GM21825 (cell line): ENCODE data around the gene BHLHE23.

ENCODE experiments used
- ATAC-seq: cut with Tn5 transposase; IDR thresholded peaks from one replicate; pipeline ENCODE4 v1.9.1; 2021; ENCODE audit warnings: mild to moderate bottlenecking, moderate library complexity; ENCODE audit not compliant: unreplicated experiment

Gene BHLHE23

DNA sequence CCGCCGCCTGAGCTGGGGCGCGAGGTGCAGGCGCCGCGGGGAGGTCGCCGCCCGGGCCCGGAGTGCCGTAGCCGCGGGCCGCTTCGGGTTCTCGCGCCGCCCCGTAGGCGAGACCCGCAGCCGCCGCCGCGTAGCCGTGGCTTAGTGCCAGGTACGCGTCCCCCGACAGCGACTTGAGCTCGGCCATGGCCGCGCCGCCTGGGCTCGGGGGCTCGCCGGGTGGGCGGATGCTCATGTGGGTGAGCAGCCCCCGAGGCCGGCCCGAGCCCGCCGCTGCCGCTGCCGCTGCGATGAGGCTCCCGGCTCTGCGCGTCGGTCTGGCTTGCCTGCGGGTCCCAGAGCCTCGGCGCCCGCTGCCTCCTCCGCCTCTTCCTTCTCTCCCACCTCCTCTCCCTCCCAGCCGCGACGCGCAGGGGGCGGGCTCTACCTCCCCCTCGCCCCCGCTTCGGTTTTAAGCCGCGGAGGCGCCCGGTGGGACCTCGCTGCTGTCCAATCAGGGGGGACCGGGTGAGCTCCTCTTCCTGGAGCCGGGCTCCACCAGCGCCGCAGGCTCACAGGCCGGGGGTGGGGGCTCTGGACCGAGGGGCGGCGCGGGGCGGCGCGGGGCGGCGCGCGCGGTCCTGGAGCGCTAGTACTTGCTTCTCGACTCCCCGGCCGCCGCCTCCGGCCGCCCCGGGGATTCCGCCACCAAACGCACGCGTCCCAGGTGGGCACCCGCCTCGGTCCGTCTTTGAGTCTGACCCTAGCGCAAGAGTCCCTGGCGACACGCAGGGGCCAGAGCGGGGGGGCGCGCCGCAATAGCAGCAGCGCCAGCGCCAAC, at the start of gene BHLHE23:
BHLHE23 (minus strand) TSS at position 425 of the 820 bp plus-strand sequence; CDS start at position 235, 190 bp downstream.
- no peak for ATAC-seq

DNA sequence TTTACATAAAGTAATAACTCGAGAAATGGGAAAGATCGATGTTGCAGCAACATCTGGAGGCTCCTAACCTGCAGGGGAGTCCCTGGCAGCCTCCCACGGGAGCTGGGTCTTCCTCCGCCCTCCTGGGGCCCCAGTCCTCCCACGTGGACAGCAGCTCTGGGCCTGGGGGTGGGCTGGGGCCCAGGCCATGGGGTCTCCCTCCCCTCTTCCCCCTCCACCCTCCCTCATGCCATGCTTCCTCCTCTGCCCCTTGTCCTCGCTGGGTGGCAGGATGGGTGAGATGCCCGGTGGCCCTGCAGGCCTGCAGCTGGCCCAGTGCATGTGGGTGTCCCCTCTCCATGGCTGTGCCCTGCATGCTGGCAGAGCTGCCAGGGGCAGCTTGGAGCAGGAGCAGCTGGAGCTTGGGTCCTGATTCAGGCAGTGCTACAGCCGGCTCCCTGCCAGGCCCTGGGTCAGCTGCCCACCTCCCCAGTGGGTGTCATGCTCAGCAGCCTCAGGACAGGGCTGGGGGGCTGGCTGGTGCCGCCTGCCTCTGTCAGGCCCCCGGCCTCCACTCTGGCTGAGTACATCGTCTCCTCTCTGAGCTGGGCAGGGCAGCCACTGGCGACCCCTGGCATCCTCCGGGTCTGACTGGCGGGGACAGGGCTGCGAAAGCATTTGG, 48.9 kb upstream of the BHLHE23 start:
- no peak for ATAC-seq

DNA sequence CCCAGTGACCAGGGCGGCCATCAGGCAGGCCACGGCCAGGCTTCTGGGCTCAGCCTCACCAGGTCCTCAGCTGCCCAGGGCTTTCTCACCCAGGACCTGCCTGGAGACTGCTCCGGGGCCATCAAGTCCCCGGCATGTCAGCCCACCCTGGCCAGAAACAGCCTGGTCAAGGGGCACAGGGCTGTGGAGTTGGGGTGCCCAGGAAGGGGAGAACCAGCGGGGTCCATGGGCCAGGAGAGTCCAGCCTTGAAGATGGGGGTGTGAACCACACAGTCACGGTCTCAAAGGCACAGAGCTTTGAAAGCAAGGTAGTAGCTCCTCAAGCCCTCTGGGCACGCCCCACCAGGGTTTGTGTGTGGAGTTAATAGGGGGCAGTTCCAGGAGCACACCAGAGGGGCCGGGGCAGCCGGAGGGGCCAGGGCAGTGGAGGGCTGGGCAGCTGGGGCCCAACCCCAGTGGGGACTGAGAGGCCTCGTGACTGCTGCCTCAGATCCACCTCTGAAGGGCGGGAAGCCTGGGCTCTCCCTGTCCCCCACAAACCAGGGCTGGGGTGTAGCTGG, 48.0 kb upstream of the BHLHE23 start:
- no peak for ATAC-seq

DNA sequence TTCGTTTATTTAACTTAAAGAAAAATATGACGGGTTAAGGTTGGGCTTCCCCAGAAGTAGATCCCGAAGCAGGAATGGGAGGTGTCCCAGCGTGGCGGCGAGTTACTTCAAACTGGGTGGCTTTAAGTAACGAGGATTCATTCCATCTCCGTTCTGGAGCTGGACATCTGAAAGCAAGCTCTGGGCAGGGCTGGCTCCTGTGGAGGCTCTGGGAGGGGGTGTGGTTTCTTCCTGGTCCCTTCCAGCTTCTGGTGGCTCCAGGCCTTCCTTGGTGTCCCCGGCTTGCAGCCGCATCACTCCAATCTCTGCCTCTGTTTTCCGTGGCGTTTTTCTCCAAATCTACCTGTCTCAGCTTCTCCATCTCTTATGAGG, 47.3 kb upstream of the BHLHE23 start:
- ATAC-seq = no peak

DNA sequence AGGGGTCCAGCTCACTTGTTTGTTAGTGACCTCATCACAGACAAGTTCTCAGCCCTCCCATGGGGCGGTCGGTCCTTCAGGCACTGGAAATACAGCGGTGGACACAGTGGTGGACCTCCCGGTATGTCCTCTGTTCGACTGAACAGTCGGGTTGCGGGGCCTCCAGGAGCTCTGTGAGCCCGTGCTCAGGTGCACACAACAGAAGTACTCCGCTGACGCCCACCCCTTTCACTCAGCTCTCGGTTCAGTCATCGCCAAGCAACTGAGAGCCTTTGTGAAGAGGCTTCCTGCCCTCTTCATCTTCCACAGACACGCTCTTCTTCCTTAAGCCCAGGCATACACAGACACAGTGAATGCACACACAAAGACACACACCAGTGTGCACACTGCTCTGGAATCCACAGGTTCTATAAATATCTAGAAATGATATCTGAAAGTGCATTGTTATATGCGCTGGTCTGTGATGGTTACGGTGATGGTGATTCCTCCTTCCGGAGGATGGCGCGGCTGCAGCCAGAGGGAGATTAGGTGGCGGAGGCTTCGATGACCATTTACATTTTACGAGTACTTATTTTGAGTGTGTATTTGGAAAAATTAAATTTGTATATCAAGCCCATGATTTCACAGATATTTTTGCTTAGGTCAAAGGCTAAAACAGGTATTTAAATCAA, 46.8 kb upstream of the BHLHE23 start:
- ATAC-seq = no peak

DNA sequence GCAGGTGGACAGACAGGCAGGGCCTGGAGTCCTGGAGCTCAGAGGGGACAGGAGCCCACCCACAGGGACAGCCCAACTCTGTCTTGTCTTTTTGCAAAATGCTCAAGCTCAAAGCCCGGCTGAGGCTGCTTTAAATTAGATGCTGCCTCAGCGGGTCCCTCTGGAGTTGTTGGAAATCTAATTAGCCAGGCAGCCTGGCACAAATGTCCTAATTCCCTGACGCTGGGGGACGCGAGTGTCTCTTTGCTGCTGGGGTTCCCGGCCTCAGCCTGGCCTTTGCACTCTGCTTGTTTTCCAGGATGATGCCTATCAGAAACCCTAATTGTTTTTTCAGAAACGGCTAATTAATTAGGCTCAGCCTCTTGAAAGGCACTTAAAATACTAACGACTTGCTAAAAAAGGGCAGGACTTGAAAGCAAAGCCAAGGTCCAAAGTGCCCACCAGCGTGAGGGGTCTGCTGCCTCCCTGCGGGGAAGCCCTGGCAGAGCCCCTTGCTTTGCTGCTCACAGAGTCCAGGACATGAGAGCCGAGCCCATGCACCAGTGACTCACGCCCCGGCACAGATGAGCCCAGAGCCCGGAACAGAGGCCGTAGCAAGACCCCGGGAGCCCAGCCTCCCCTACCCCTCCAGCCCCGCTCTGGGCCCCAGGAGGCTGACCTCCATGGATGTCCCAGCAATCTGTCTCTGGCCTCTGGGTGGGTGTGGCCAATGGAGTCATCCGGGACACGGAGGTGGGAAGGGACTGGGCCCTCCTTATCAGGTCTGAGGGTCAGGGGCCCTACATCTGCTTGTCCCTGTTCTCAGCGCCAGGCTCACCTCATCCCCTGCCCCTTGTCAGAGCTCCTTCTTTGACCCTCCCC, 46.0 kb upstream of the BHLHE23 start:
- no peak for ATAC-seq

DNA sequence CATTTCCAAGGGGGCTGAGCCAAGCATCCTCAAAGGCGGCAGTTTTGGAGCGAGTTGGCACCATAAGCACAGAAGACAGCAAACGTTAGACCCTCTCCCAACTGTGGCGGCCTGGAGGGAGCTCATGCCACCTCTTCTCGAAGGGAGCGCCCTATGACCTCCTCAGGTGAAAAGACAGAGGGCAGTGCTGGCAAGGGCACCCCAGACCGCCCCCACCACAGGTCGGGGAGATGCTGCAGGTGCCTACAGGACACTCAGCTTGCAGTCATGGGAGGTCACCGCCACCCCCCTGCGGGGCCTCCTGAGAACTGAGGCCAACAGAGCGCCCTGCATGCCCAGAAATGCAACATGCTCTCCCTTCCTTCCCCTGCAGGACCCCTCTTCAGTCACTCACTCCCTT, 45.1 kb upstream of the BHLHE23 start:
- no peak for ATAC-seq

DNA sequence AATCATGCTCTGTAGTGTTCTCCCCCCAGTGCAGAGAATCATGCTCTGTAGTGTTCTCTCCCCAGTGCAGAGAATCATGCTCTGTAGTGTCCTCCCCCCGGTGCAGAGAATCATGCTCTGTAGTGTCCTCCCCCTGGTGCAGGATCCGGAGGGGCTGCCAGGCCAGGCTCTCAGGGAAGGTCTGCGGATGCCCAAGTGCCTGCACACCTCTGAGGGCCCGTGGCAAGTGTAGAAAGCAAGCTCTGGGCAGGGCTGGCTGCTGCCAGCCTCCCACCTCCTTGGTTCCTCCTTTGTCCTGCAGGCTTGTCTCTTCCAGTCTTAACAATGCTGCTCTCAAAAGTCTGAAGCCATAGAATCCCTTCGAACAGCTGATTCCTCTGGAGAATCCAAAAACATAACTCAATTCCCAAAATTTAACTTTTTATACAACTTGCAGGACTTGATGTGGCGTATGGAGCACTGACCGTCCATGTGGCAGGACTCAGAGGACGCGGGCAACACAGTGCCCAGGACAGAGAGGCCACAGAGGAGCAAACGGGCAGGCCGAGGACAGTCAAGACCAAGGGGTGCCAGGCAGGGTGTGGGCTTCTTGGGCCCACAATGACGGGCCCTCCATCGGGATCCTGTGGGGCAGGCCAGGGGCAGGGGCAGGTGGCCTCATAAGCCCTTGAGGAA, 44.6 kb upstream of the BHLHE23 start:
- ATAC-seq = no peak

DNA sequence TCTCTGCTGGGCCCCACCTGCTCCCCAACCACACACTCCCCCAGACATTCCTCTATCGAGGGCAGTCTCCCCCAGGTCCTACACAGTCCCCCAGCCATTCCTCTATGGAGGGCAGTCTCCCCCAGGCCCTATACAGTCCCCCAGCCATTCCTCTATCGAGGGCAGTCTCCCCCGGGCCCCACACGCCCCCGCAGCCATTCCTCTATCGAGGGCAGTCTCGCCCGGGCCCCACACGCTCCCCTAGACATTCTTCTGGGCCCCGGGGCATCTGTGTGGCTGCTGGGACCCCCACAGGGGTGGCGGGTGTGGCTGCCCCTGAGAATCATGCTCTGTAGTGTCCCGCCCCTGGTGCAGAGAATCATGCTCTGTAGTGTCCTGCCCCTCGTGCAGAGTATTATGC, 43.6 kb upstream of the BHLHE23 start:
- ATAC-seq = no peak

DNA sequence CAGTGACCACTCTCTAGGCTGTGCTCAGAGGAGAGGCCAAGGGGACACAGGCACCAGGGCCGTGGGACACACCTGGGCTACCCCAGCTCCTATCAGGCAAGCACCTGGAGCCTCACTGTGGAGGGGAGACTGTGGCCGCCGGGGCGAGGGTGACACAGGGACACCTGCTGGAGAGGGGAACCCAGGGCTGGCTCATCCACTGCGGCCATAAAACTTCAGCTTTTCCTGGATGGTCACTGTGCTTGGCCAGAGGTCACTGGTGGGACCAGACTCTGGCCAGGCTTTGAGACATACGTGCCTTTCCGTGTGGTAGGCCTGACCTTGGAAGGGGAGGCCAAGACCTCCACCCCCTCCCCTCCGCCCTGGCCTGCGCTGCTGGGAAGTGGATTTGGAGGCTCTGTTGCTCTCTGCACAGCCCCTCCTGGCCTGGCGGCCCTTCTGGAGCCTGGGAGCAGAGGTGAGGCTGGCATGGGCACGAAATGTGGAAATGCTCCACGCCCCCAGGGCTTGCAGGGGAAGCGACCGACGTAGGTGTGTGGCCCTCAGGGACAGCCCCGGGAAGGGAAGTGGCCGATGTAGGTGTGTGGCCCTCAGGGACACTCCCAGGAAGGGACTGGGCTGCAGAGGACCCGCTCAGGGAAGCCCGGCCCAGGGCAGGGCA, 42.9 kb upstream of the BHLHE23 start:
- ATAC-seq = no peak

DNA sequence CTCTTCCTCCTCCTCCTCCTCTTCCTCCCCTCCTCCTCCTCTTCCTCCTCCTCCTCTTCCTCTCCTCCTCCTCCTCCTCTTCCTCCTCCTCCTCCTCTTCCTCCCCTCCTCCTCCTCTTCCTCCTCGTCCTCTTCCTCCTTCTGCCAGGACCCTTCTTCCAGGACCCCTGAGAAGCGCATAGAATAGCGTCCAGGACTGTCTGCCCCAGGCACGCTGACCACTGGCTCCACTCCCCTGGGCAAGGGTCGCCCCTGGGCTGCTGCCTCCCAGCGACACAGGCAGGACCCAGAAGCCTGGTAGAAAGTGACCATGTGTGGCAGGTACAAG, 42.4 kb upstream of the BHLHE23 start:
- ATAC-seq = no peak

DNA sequence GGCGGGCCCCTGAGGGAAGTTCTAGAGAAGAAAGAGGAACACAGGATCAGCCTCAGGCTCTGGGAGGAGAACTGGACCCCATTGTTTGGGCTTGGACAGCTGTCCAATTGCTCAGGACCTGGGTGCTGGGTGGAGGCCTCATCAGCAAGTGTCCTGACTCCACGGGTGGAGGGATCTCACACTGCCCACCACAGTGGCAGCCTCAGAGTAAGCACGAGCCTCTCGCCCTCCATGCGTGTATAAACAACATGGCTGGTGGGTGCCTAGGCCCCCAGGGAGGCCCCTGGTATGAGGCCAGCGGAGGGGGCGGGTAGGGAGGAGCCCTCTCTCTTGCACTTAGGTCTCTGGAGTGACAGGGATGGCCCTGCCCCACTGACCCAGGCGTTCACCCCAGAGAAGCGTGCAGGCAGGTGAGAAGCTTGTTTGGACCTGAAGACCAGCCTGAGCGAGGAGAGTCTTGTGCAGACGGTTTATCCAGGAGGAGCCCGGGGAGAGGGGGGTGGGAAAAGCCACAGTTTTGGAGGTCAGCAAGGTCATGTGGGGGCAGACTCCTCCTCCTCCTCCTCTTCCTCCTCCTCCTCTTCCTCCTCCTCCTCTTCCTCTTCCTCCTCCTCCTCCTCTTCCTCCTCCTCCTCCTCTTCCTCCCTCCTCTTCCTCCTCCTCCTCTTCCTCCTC, 41.9 kb upstream of the BHLHE23 start:
- no peak for ATAC-seq

DNA sequence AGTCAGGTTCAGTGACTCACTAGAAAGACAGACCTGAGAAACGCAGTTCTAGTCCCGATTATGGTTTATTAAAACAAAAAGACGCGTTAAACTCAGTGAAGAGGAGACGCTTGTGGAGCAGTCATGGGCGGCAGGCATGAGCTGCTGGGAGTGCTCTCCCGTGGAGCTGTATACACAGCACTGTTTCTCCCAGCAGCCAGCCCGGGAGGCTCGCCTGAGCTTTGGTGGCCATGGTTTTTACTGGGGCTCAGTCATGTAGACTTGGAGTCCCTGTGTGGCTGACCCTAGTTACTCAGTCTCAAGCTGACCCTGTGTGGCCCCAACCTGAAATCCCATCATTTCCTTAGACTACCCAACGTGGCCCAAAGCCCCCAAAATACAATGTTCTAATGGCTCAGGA, 41.2 kb upstream of the BHLHE23 start:
- ATAC-seq = no peak

DNA sequence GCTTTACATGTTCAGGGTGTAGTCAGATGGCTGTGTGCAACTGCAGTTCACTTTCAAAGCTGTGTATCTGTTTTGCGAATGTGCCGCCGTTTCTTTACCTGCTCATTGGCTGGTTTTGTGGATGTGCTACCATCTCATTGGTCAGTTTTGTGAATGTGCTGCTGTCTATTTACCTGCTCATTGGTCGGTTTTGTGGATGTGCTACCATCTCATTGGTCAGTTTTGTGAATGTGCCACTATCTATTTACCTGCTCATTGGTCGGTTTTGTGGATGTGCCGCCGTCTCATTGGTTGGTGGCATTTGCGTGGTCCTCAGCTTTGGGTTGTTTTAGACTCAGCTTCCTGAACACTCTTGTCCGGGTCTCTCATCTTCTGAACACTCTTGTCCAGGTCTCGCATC, 40.5 kb upstream of the BHLHE23 start:
- no peak for ATAC-seq

DNA sequence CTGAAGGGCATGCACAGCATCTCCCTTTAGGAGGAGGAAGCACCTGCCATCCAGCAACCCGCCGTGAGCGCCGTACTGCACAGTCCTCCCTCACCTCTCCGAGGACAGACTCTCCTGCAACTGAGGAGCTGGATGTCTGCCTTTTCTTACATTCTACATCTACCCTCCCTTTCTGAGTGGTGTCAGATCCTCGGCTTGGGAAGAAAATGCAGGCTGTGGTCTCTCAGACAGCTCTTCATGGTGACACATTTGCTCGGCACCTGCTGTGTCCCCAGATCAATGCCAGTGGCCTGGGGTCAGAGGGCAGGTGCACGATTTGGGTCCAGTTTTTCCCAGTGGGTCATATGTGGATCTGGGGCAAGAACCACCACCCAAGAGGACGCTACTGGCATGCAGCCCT, 40.1 kb upstream of the BHLHE23 start:
- ATAC-seq = no peak

DNA sequence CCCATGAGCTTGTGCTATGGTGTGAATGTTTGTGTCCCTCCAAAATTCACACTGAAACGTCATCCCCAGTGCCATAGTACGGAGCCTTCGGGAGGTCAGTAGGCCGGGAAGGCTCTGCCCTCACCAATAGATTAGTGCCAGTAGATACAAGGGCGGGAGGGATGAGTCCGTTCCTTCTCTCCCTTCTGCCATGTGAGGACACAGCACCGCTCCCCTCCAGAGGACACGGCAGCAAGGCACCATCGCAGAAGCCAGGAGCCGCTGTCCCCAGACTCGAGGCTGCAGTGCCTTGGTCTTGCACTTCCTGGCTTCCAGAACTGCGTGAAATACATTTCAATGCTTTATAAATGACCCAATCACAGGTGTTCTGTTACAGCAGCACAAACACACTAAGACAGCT, 39.2 kb upstream of the BHLHE23 start:
- no peak for ATAC-seq

DNA sequence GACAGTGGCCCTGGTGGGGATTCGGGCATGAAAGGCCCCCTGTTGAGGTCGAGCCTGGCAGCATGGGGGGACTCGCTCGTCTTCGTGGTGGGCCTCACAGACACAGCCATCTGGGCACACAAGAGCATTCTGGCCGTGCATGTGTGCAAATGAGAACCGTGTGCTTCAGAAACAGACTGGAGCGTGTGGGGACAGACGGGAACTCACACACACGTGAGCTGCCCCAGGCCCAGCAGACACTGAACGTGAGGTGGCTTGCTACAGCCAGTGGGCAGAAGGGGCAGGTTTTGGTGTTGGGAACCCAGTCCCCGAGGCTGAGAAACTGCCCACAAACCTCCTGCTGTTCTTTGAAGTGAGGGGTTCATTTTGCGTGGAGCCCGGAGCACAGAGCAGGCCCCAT, 38.6 kb upstream of the BHLHE23 start:
- no peak for ATAC-seq

DNA sequence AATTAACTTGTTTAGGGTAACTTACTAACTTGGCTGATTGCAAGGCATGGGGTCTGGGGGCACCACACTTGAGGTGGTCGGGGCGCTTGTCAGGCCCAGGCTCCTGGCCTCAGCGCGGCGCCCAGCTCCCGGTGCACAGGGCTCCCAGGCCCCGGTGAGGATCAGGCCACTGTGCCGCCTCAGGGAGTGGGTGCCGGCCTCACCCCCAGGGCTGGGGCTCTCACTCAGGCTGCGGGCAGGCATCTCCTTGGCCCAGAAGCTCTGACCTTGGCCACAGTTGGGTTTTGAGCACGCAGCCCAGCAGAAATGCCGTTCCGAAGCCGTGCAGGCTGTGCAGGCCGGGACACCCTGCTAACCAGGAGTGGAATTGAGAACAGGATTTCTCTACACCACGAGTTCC, 37.8 kb upstream of the BHLHE23 start:
- ATAC-seq = no peak

DNA sequence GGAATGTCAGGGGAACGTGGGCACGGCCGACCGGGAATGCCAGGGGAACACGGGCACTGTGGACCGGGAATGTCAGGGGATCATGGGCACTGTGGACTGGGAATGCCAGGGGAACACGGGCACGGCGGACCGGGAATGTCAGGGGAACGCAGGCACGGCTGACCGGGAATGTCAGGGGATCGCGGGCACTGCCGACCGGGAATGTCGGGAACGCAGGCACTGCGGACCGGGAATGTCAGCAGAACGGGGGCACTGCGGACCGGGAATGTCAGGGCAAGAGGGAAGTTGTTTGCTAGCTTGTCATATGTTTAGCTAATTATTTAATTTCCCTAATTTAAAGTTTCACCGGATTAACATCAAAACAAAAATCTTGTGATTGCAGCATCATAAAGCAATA, 37.4 kb upstream of the BHLHE23 start:
- ATAC-seq = no peak
